HG03064 (cell line): Measurements from ENCODE around the gene RUNX1.
A peak's percentile ranks its signal among the peaks of the same experiment; 100 is the strongest.

Experiments used
- ATAC-seq: cut with Tn5 transposase; IDR thresholded peaks from one replicate; pipeline ENCODE4 v1.9.1; 2021; ENCODE audit warnings: low read depth; ENCODE audit not compliant: unreplicated experiment

The RUNX1 gene

DNA sequence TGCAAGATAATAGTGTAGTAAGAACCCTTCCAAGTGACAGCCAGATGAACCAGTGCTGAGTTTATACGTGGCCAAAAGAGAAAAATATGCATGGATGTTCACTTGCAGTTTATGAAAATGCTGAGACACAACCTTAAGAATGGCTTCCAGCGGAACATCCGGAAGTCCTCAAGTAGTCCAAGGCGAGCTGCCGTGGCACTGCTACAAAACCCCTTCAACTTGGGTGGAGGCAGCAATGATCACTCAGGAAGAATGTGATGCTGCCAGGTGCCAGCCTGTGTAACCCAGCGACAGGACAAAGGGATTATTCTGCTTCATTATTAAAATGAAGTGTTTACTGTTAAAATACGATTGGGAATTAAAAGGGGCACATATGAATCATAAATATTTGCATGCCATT, 179.6 kb downstream of the RUNX1 start:
- no peak for ATAC-seq

DNA sequence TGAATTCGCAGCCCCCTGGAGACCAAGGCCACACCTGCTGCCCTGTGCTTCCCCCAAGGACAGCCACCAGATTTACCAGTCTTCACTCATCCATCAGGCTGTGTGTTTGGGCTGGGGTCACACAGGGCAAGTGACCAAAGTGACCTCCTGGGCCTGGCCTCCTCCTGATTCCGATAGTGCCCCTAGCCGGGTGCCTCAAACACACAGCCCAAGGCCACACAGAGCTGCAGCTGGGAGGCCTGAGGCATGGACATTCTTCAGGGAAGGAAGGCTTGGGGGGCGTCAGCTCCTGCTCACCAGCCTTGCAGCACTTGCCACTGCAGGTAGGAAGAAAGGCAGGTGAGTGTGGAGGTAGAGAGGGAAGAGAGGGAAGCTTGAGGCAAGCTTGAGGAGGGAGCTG, 181.3 kb downstream of the RUNX1 start:
- no peak for ATAC-seq

DNA sequence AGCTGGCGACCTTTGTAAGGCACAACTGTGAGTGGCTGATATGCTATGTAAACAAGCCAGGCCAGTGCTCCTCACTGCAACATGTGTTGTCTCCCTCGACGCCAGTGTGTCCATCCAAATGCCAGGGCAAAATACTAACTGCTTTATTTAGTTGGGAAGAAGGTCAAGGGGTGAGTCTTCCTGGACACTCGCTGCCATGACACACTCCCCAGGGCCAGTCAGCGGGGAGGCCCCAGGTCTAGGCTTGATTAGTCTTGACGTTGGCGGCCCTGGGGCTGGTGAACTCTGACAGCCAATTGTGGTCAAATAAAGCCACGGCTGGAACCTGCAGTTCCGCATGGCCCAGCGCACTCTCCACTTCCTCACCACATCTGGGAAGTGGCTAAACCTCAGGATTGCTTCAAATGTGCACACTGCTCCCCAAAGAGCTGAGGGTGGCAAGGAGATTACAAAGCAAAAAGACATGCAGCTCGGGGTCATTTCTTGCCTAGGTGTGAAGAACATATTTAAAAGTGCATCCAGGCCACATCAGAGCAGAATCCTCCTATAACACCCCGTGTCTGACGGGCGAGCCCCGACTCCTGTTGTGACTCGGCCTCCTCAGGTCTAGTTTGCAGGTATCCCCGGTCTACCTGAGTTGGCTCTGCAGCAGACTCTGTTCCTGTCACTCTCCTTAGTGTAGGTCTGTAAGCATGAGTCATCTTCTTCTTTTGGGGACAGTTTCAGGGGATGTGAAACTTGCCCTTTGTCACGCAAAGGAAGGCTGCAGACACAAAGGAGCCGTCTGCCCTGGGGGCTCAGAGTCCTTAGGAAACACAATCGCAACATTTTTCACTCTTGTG, 183.5 kb downstream of the RUNX1 start:
- ATAC-seq = peak; percentile 79

DNA sequence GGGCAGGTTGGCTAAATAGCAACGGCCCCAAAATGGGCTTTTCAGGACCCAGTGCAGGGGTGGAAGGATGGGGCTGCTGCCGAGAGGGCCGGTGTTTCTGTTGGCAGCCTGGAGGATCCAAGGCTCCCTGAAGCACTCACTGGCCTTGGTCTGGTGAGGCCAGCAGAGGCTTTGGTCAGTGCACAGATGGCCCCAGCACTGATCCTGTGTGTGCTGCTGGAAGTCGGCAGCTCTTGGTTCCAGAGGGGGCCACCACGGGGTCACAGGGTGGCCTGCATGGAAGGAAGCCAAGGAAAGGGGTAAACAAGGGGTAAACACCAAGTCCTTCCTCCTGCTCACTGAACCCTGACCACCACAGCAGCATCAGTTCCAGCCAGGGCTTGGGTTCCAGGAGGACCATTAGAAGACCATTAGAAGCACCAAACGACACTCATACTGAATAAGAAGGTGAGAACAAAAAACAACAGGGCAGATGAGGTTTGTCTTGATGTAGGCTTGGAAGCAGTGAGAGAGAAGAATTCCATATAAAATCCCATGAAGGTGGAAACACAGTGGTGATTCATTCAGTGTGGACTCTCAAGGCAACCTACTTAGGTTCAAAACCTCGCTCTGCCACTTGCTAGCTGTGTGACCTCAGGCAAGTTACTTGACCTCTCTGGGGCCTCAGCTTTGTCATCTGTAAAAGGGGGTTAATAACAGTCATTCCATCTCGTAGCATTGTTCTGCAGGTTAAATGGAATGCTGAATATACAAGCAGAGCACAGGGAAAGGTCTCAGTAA, 184.5 kb downstream of the RUNX1 start:
- no peak for ATAC-seq

DNA sequence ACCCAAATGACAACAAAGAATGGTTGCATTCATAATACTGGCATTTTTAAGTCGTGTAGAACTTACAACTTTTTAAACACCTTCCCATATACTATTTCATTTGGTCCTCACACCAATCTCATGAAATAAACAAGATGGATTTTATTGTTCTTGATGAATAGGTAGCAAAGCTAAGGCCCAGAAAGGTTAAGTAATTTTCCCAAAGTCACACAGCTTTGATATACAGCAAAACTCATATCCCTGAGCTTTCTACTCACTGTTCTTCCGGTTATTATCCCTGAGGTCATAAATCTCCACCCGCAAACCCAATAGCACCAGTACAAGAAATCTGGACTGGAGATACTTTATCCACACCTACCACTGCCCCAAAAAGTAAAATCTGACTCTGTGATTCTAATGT, 186.2 kb downstream of the RUNX1 start:
- ATAC-seq = no peak

DNA sequence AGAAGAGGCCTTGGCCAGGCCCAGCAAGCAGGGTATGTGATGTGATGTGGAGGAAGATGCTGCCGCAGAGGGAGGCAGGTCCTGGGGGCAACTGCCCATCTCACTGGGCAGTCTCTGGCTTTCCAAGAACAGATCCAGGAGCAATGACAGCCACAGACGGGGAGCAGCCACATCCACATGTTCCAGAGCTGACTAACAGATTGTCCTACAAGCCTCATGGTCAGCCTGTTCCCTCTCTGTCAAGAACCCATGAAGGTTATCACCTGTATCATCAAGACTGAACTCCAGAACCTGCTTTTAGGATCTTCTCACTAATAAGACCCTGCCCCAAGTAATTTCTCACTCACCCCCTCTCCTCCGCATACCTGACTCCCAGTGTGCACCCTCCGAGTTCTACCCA, 187.8 kb downstream of the RUNX1 start:
- ATAC-seq = no peak

DNA sequence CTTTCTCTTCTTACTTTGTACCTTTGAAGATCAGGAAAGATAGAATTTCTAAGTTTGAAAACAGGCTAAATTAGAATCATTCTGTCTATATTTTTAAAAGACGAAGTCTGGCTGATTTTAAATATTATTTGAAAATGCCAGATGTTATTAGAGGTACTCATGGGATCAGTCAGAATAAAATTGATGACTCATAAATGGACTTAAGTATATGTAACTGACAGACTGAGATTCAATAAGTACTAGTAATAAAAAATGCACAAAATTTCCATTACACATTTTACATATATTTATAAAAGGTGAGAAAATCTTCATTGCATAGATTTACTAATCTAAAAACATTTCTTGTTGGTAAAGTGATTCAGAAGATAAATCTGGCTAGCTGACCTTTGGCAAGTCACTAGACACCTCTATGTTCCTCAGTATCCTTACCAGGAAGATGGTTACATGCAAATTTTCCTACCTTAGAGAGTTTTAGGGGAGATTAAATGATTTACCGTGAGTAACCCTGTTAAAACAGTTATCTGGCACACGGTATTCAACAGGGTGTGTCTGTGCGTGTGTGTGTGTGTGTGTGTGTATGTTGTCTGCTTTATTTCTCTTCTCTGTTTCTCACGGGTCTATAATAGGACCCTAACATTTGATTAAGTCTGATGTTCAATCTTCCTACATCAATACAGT, 189.0 kb downstream of the RUNX1 start:
- no peak for ATAC-seq

DNA sequence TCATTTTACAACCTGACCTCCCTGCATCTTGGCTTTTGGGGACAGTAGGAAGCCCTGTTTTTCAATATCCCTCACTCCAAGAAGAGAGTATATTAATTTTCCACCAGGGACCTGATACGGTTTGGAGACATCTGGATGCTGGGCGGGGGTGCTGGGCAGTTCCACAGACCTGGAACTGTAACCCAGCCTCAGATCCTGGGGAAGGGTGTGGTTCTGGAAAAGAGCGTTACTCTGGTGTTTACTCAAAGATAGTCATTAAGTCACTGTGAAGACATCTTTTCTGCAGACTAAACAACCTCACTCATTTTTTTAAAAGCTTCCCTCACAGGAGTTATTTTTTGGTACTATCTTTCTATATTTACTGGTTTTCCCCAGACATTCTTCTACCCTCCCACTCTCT, 190.5 kb downstream of the RUNX1 start:
- ATAC-seq = no peak

DNA sequence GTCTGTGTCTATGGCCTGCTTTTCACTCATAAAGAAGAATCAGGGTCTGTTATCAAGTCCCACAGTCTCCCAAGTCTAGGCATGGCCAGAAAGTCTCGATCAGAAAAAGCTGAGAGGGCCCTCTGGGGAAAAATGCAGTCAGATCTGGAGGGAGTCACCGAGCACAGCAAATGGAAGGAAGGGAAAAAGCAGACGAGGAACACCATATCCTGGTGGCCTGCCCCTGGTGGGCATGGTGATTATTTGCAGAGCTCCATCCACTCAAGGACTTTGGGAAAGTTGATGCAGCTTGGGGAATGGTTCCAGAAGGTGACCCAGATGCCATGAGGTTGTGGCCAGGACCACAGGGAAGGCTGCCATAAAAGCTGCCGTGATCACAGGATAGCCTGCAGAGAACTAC, 191.2 kb downstream of the RUNX1 start:
- ATAC-seq = no peak

DNA sequence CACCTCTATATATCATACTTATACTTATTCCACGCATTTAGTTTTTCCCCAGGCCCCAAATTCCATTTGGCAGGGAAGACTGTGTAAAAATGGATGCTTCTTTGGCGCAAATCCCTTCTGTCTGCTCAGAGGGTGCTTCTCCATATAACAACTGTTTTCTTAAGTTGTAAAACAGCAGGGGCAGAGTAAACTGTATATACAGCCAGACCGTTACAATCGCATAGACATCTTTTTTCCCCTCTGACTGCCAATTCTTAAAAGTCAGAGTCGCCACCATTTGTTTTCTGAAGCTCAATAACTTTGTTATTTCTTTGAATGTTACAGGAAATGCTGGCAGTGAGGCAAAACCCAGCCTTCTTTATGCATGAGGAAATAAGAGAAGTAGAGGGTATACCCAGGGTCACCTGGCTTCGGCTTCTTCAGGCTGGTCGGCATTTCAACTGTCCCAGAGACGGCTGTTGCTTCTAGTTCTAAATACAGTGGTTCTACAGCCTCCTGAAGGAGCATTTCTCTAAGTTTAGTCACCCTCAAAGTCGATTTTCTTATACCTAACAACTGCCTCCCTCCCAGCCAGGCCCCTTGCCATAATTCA, 191.9 kb downstream of the RUNX1 start:
- no peak for ATAC-seq

DNA sequence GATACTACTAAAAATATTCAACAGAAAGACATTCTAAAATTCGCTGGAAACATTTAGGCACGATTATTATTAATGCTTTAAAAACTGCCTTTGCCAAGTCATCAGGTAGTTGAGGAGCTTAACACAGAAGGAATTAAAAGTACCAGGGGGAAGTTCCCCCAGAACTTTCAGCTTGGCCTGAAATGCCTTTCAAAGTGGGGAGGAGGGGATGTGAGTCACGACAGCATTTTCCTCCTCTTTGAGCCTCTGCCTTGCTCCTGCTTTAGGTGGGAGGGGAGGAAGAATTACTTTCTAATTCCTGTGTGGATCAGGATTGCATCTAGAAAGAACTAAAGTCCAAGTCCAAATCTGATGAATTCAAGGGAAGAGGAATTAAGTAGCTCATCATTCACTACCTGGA, 196.7 kb downstream of the RUNX1 start:
- ATAC-seq = no peak

DNA sequence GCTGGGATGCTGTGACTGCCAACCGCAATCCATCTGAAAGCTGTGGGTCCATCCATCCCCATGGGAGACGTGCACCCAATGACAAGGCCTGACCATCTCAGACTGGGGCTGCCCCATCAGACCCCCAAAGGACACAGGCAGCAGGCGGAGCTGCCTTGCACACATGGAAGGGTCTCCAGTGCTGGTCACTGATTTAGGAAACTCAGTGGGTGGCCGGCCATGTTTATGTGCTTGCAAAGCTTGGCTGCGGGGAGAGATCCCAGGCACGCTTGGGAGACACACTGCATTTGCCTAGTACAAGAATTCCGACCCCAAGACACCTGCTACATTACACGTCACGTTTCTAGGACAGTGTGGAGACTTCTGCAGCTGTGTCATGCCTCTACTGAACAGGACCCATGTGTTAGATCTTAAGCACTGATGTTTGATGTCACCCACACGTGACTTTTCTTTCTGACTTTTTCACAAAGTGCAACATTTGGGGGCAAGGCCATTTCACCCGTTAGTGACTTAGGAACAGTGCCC, 198.9 kb downstream of the RUNX1 start:
- no peak for ATAC-seq

DNA sequence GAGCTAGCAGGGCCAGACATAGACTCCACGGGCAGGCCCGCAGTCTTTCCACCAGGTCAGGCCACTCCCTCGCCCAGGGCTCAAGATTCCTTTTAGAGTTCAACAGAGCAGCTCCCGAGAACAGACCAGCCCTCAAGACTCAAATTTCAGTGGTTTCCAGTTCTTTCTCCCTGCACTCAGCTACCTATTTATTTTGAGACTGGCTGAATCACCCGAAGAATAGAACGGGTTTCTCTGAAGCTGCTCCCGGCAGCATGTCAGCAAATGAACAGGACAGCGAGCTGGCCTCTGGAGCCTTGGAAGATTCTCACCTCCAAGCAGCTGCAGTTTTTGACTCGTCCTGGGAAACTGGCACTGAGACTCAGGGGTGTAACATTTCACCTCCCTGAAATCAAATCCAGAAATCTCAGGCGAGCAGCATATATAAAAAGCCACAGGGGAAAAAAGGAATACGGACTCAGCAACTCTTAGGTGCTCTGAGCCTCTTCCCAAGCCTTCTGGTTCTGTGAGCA, 202.4 kb downstream of the RUNX1 start:
- no peak for ATAC-seq

DNA sequence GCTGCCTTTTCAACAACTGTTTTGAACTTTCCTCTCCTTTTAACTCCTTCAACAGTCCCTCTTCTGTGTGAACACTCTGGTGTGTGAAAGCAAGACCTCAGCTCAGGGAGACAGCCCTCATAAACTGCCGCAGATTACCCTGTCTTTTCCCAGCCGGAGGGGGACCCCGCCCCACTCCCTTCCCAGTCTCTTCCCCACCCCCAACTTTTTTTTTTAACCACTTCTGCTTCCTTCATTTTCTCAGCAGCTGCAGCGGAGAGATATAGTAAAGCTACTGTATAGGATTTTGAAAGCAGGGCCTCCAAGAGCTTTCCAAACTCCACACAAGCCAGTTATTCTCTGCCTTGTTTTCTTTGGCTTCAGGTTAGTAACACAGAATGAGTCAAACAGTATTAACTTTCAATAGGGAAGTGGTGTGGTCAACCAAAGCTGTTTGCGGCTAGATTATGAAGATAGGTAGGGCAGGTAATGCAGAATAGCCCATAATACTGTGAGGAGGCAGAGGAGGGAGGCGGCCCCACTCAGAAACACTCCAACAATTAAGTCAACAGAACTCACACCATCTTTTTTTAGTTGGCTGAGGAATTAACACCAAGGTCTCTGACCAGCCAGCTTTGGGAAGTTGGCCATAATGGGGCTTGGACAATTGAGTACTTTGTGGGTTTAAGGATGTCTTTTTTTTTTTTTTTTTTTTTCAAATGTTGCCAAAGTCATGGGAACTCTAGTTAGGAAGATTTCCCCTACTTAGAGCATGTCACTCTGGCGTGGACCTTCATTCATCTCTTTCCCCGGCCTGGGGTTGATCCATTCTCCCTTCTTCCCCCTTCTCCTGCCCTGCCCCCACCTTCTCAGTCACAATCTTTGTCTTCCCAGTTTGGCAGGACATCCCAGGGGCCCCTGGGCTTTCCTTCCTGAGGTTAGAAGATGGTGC, 203.3 kb downstream of the RUNX1 start:
- peak; percentile 80 for ATAC-seq

DNA sequence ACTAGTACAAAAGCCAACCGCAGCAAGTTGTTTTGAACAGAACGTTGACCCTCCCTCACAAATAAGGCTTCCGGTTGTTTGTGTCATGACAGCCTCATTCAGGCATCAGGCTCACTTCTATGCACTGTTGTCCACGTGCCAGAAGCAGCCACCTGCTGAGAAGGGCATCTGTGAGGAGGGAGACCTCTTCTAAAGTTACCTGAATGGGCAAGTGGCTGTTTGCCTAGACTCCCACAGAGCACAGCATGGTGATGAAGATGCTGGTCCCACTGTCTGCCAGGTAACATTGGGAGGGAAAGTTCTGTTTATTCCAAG, 204.2 kb downstream of the RUNX1 start:
- no peak for ATAC-seq

DNA sequence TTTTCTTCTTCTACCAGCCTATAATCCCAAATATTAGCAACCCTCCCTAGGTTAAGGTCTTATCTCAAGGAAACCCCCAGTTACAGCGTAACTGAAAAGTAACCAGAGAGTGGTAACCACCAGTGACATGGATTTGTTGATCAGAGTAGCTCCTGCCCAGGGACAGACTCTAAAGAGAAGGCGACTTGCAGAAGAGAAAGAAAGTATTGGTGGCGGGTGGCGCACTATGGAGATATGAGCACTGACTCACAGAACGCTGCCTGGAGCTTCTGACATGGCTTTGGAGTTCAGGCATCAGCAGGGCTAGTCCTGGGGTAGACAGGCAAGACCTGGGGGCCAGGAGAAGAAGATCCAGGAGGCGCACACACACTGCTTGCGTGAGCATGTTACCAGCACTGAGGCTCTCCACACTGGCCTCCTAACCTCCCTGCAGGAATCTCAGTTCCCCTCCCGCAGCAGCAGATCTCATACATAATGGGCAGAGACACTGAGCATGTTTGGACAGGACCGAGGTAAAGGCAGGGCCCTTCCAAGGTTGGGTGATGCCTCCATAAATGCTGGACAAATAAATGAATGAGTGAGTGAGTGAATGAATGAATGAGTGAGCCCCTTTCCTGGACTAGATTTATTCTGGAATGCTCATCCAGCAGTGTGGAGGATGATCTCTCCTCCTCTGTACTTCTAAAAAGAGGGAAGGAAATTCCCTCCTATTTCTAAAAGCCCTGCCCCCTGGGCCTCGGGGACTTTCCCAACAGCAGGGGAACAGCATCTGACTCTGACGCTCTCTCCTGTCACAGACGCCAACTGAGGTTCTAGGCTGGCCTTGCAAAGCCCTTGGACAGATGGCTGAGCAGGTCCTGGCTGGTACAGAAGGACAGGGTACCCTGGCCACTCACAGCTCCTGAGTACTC, 204.8 kb downstream of the RUNX1 start:
- no peak for ATAC-seq

DNA sequence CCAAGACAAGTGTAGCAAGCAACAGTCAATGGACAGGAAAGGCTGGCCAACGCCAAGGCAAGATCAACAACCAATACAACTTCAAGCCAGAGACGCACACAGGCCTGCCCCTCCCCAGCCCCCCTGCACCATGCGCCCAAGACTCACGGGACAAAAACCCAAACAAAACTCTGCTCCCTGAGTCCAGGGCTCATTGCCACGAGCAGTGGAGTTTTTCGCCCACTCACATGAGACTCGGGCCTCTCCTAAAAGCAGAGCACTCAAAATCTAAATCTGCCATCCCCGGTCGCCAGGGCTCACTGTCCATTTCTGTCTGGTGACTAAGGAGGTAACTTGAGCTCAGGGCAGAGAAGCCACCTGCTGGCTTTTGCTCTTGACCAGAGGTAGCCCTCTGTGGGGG, 205.5 kb downstream of the RUNX1 start:
- no peak for ATAC-seq

DNA sequence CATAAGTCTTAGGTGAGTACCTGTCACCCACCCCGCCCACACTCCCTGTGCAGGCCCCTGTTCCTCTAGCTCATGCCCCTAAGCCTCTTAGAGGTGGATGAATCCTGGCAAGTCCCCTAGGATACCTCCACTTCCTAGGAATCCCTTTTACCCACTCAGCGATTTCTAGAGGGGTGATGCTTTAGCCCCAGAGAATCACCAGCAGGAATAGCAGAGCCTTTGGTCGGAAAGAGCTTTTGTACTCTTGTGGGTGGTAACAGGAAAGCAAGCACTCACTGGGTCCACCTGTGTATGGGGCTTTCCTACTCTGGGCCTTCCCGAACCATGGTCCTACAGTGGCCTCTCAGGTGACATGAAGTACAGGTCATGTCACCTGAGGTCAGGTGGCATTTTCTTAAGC, 207.9 kb downstream of the RUNX1 start:
- no peak for ATAC-seq

DNA sequence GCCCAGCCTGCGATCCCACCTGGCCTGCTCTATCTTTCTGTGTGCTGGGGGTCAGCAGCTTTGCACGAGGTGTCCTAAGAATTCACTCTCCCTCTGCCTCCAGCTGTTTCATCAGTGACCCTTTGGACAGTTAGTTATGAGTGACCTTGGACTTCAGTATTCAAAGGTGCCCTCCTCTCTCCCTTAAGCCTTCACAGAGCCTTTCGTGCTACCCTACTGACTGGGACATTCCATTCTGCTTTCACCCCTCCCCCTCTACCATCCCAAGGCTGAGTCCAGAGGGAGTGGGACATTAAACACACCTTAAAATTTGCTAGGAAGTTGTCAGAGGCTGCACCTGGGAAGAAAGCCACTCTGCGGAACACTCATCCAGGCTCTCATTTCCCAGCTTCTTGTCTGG, 208.4 kb downstream of the RUNX1 start:
- no peak for ATAC-seq
